Heart right ventricle (tissue), 16 donors: Measurements from ENCODE around the gene LMNA. TPM values are rescaled to one million over a fixed set of nuclear protein-coding genes. Genes with fewer than 3 reads are reported as not detected.

Experiments
- ATAC-seq, 8 donors: fragments of 200-7000 bp; cut with Tn5 transposase; one replicate each; pipeline ENCODE4 v1.9.1; 2020; ENCODE audit warnings: mild to moderate bottlenecking in 8 of 8, moderate library complexity in 8 of 8, moderate number of reproducible peaks in 1 of 8
- DNase-seq, 2 donors: peaks; one replicate each; pipeline ENCODE4 v3.0.0-alpha.2; 2020
- H3K27ac ChIP-seq, 10 donors: fragments of 200-600 bp; sonication (generic) in 2 of 10; one replicate each; pipeline versions ENCODE4 v1.5.0 to v1.8.0; 2020 to 2022; ENCODE audit warnings: mild to moderate bottlenecking in 3 of 10
- H3K27me3 ChIP-seq, 7 donors: fragments of 200-600 bp; one replicate each; pipeline ENCODE4 v1.8.0; 2021 to 2022; ENCODE audit warnings: mild to moderate bottlenecking in 2 of 7
- H3K36me3 ChIP-seq, 9 donors: fragments of 200-600 bp; sonication (generic) in 1 of 9; one replicate each; pipeline versions ENCODE4 v1.5.0 to v1.8.0; 2020 to 2022; ENCODE audit warnings: mild to moderate bottlenecking in 2 of 9
- H3K4me1 ChIP-seq, 9 donors: fragments of 200-600 bp; sonication (generic) in 1 of 9; one replicate each; pipeline versions ENCODE4 v1.5.0 to v1.8.0; 2020 to 2022; ENCODE audit warnings: mild to moderate bottlenecking in 4 of 9
- H3K4me3 ChIP-seq, 10 donors: fragments of 200-600 bp; sonication (generic) in 2 of 10; one replicate each; pipeline versions ENCODE4 v1.5.0 to v1.8.0; 2020 to 2022; ENCODE audit warnings: mild to moderate bottlenecking in 7 of 10, moderate library complexity in 2 of 10
- H3K9me3 ChIP-seq, 11 donors: fragments of 200-600 bp in 10 of 11; sonication (generic) in 2 of 11; one replicate each; pipeline versions ENCODE4 v1.5.0 to v1.8.0; 2013 to 2022; ENCODE audit warnings: mild to moderate bottlenecking in 2 of 11, control low read depth in 1 of 11, moderate library complexity in 1 of 11
- CTCF ChIP-seq, 9 donors: fragments of 200-600 bp; sonication (generic) in 2 of 9; IDR thresholded peaks; one replicate each; pipeline versions ENCODE4 v1.5.0 to v1.8.0; 2021 to 2022; ENCODE audit warnings: antibody characterized with exemption in 9 of 9, mild to moderate bottlenecking in 5 of 9, moderate library complexity in 1 of 9
- WGBS, 2 donors: extraction: QIAGEN DNeasy Blood & Tissue Kit; methylation state at CpG; one replicate each; pipeline ENCODE4 v1.1.7; 2013; ENCODE audit warnings: inconsistent platforms in 1 of 2; 5-methylcytosine and 5-hydroxymethylcytosine counted together
- intact Hi-C, 10 donors: fragments of 100-400 bp; cut with DNase I; formaldehyde crosslinking; loops; one replicate each; pipeline versions ENCODE4 v1.11.1 to v1.14.2; 2022
- polyA plus RNA-seq, 2 donors: library from polyadenylated mRNA; stranded (reverse); fragments of 200-250 nt; gene quantifications; one replicate each; pipeline ENCODE4 v1.2.3, GENCODE V29; 2013
- total RNA-seq, 10 donors: library from RNA; stranded (reverse); fragmentation: NEBNext Ultra II Directional in 3 of 10; extraction: Animal tissue kit (Norgen Biotek cat#: 25700) in 3 of 10; gene quantifications; one replicate each; pipeline versions ENCODE4 v1.2.1 to v1.2.4, GENCODE V29; 2021 to 2023
- donor health status: Arrhythmogenic right ventricular cardiomyopathy.
- donor health status: ischemic (EF 13 %, LVEDD 7.1; RV severe dilation, severe dysfunction).
- donor health status: healthy with polysubstance abuse.
- donor health status: DM: no; HTN: yes; CAD: no.
- donor health status: DM: no; HTN: no; CAD: no.
- donor health status: ischemic (EF 25% LVEDD 6.9; RV normal size, moderate dysfunction).
- donor health status: ischemic (EF 25% LVEDD 5.7; RV mildly dilated, moderate dysfunction).
- donor health status: healthy.
- donor health status: DM: yes; HTN: yes; CAD: no.
- donor health status: Ischemic cardiomyopathy.
- donor health status: ischemic (EF 35%, LVEDD 5.7; RV mildly dilated, moderate dysfunction).
- donor health status: nonischemic (EF 11% LVEDD 7.7; RV severe dilation, severe dysfunction).
- donor health status: DM: yes; HTN: yes; CAD: no.
- donor health status: PGD.
- donor health status: ischemic (EF 29% LVEDD 5.4; RV normal size, mild dysfunction).
- donor health status: nonischemic (EF 23%, LVEDD 6.1; RV moderate dilation, normal function).

Gene LMNA
- total and polyA plus RNA-seq, 12 donors = 213 to 554 (median 277) TPM

- no peak for ATAC-seq
- intact Hi-C loops = loop anchor here in 1 of 10 donors (5.0 kb wide), 1 partner anchor 34 kb away; no protein-coding TSS in a partner anchor
- Histone ChIP-seq H3K36me3 (no peaks in the 10 kb centered on the region), H3K9me3 (no peaks in the 10 kb centered on the region), H3K27me3 (no peaks in the 10 kb centered on the region), H3K4me1 (peaks cover 35 to 63% (median 54%) of the 10 kb centered on the region in 9 donors), H3K27ac (no peak overlapping the region), H3K4me3 (no peak overlapping the region)
- DNase-seq = no peak
- 80 to 95% methylated on average over 2 of the region's 2 CpGs for WGBS, 2 donors
- no peak for TF ChIP-seq CTCF (IDR thresholded peaks at IDR 0.05)
Measured at GRCh38 chr1:156098784-156099183, 15.7 kb upstream of the LMNA start.

GRCh38 chr1:156099282-156099681 lies 15.2 kb upstream of the LMNA start:
- no peak overlapping the region for H3K27ac ChIP-seq
- intact Hi-C loops = loop anchor here in 1 of 10 donors (5.0 kb wide), 1 partner anchor 33 kb away; no protein-coding TSS in a partner anchor
- no peaks in the 10 kb centered on the region for H3K27me3 ChIP-seq
- no peak for DNase-seq
- H3K4me3 ChIP-seq = no peak overlapping the region
- no peak for ATAC-seq
- 88% methylated on average over 3 of the region's 3 CpGs for WGBS, 2 donors
- no peak for TF ChIP-seq CTCF (IDR thresholded peaks at IDR 0.05)
- no peaks in the 10 kb centered on the region for H3K9me3 ChIP-seq
- H3K36me3 ChIP-seq = no peaks in the 10 kb centered on the region
- peaks cover 40 to 68% (median 59%) of the 10 kb centered on the region in 9 donors for H3K4me1 ChIP-seq

DNA sequence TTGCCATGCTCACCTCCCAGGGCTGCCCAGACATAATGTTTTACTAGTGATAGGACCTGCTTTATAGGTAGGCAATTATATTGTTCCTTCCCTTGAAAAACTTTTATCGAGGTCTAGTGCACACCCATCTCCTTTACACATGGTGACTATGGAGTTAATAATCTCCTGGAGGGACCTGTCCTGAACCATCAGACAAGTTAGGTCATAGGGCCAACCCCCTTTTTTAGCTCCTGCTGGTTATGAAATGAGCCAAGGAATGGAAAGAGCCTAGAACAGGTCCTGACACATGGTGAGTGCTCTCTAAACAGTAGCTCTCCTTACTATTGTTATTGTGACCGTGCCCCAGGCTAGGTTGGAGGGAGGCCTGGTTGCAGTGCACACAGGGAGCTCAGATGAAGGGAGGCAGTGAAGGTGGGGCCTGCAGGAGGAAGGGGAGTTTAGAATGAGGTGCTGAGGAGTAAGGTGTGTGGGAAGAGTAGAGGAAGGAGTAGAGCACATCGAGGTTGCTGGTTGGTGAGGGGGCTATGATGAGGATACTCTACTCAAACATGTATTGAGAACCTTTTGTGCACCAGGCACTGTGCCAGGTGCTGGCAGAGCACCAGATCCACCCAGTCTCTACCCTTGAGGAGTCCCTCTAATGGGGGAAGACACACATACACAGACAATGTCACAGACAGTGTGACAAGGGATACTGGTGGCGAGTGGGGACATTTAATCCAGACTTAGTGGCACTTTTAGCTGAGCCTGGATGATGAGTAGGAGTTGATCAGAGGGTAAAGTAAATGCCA lies 14.1 kb upstream of the LMNA start:
- Histone ChIP-seq H3K4me1 (peaks cover 51 to 79% (median 70%) of the 10 kb centered on the region in 9 donors), H3K9me3 (no peaks in the 10 kb centered on the region), H3K36me3 (no peaks in the 10 kb centered on the region), H3K27me3 (no peaks in the 10 kb centered on the region), H3K4me3 (no peak overlapping the region), H3K27ac (peak overlapping the region in 3 of 10 donors; percentile 6 to 20 (median 7))
- WGBS, 2 donors = 65 to 66% methylated on average over 4 of the region's 4 CpGs
- TF ChIP-seq CTCF (IDR thresholded peaks at IDR 0.05) = no peak
- ATAC-seq (no peak), DNase-seq (no peak)
- intact Hi-C loops = no loop called here

GRCh38 chr1:156101880-156102279 lies 12.6 kb upstream of the LMNA start:
- no peak for TF ChIP-seq CTCF (IDR thresholded peaks at IDR 0.05)
- no peak overlapping the region for H3K4me3 ChIP-seq
- 52 to 75% methylated on average over 6 of the region's 6 CpGs for WGBS, 2 donors
- intact Hi-C loops = no loop called here
- DNase-seq (peak in 1 of 2 donors; percentile 61), ATAC-seq (no peak)
- peak overlapping the region in 9 of 10 donors; percentile 92 to 98 (median 95) for H3K27ac ChIP-seq
- H3K27me3 ChIP-seq = no peaks in the 10 kb centered on the region
- no peaks in the 10 kb centered on the region for H3K36me3 ChIP-seq
- H3K9me3 ChIP-seq = no peaks in the 10 kb centered on the region
- peaks cover 50 to 79% (median 71%) of the 10 kb centered on the region in 9 donors for H3K4me1 ChIP-seq
